GM10266 (cell line): ENCODE data around the gene NPW.
"Not testable (repeated sequence)": the region's sequence is repeated elsewhere in the genome, so short reads cannot be mapped to it uniquely, and the experiment has no call there.

Source experiments
- DNase-seq: peaks from one replicate; pipeline ENCODE4 v3.0.0; 2012; ENCODE audit errors: extremely low spot score
- TF ChIP-seq, protein P1 (sequence below): IDR thresholded peaks from 2 replicates; pipeline ENCODE4 v1.5.1; 2012; ENCODE audit warnings: mild to moderate bottlenecking, low read depth; ENCODE audit not compliant: control insufficient read depth, insufficient read depth; ENCODE audit errors: missing control alignments

The NPW gene

DNA sequence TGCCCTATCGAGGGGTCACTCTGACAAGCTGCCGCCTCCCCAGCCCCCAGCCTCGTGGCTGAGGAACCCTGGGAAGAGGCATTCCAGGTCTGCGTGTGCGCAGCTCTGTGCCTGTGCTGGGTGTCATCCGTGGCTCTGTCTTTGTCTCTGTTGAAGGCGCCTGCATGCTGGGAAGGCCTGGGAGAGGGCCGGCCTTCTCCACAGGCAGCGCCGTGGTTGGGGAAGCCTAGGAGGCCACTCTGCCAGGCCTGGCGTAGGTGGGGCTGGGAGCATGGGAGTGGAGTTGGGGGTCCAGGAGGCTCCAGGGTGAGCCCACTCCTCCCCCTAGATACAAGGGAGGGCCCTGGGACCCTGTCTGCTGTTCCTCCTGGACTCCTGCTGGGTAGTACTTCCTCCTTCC is 10.5 kb downstream of the NPW start:
- TF ChIP-seq, protein P1, sequence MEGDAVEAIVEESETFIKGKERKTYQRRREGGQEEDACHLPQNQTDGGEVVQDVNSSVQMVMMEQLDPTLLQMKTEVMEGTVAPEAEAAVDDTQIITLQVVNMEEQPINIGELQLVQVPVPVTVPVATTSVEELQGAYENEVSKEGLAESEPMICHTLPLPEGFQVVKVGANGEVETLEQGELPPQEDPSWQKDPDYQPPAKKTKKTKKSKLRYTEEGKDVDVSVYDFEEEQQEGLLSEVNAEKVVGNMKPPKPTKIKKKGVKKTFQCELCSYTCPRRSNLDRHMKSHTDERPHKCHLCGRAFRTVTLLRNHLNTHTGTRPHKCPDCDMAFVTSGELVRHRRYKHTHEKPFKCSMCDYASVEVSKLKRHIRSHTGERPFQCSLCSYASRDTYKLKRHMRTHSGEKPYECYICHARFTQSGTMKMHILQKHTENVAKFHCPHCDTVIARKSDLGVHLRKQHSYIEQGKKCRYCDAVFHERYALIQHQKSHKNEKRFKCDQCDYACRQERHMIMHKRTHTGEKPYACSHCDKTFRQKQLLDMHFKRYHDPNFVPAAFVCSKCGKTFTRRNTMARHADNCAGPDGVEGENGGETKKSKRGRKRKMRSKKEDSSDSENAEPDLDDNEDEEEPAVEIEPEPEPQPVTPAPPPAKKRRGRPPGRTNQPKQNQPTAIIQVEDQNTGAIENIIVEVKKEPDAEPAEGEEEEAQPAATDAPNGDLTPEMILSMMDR = no peak
- no peak for DNase-seq

GRCh38 chr16:2031081-2031577 is 11.5 kb downstream of the NPW start:
- DNase-seq = no peak
- TF ChIP-seq, protein P1 = no peak

- TF ChIP-seq, protein P1 = no peak
- no peak for DNase-seq
Observed at GRCh38 chr16:2032285-2033056, 12.9 kb downstream of the NPW start.

DNA sequence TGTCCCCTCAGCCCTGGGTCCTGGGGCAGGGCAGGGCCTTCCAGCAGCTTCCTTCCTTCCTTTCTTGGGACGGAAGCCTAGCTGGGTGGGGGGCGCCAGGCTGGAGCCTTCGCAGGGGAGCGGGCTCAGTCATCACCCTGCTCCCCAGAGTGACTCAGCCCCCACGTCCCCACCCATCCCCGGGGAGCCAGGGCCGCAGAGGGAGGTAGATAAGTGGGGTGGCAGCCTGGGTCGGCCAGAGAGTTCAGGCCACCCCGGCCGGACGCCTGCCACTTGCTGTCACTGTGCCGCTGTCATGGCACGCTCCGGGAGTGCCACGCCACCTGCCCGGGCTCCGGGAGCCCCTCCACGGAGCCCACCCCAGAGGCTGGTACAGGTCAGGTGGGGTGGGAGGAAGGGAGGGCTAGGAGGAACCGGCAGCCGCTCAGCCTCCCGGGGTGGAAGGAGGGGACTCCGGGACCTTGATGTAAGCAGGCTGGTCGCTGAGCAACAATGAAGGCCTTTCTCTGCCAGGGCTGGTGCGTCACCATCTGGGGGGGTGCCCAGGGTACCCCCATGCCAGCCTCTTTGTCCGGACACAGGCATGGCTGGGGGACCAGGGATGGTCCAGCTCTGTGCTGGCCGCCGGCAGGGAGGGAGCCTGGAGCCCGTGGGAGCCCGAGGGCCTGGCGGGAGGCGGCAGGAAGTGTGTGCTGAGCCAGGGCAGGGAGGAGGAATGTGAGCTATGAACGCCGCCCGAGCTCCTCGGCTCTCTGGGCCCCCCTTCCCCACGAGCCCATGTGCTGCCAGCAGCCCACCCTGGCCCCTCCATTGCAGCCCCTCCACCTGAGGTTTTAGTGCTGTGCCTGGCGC is 13.7 kb downstream of the NPW start:
- TF ChIP-seq, protein P1 = no peak
- DNase-seq = no peak

- DNase-seq = not testable (repeated sequence)
Observed at GRCh38 chr16:2033909-2034695, 14.5 kb downstream of the NPW start.

GRCh38 chr16:2034696-2035430 is 15.3 kb downstream of the NPW start:
- TF ChIP-seq, protein P1 = no peak
- no peak for DNase-seq

- TF ChIP-seq, protein P1 = no peak
- no peak for DNase-seq
Observed at GRCh38 chr16:2035431-2036199, 16.0 kb downstream of the NPW start.
